Lung (tissue), 12 donors: ENCODE measurements around the gene GRAMD1B. TPM values are rescaled to one million over a fixed set of nuclear protein-coding genes. Genes with fewer than 3 reads are reported as not detected.

Experiments used
- ATAC-seq: fragments of 200-7000 bp; cut with Tn5 transposase; one replicate; pipeline ENCODE4 v1.9.1; 2020; ENCODE audit warnings: moderate number of reproducible peaks; ENCODE audit not compliant: insufficient read depth, low FRiP score
- DNase-seq, 3 donors: peaks; one replicate each; pipeline ENCODE4 v3.0.0-alpha.2; 2013 to 2017
- H3K27ac ChIP-seq, 2 donors: one replicate each; pipeline ENCODE4 v1.5.1; 2013; ENCODE audit warnings: mild to moderate bottlenecking in 2 of 2, moderate library complexity in 2 of 2, control low read depth in 1 of 2, inconsistent platforms in 1 of 2, low read depth in 1 of 2, low read length in 1 of 2
- H3K27me3 ChIP-seq, 3 donors: one replicate each; pipeline ENCODE4 v1.5.1; 2013; ENCODE audit warnings: low read length in 2 of 3; ENCODE audit not compliant: control insufficient read depth in 3 of 3, insufficient read depth in 3 of 3
- H3K36me3 ChIP-seq, 4 donors: one replicate each; pipeline ENCODE4 v1.5.1; 2013; ENCODE audit warnings: low read length in 4 of 4, mild to moderate bottlenecking in 1 of 4, moderate library complexity in 1 of 4; ENCODE audit not compliant: control insufficient read depth in 4 of 4, insufficient read depth in 4 of 4
- H3K4me1 ChIP-seq, 5 donors: one replicate each; pipeline ENCODE4 v1.5.1; 2013; ENCODE audit warnings: low read length in 5 of 5, mild to moderate bottlenecking in 2 of 5, moderate library complexity in 1 of 5; ENCODE audit not compliant: control insufficient read depth in 5 of 5, insufficient read depth in 5 of 5
- H3K4me3 ChIP-seq: one replicate; pipeline ENCODE4 v1.5.1; 2013; ENCODE audit warnings: mild to moderate bottlenecking, control low read depth, moderate library complexity
- H3K9ac ChIP-seq, 2 donors: one replicate each; pipeline ENCODE4 v1.5.1; 2013; ENCODE audit warnings: low read length in 2 of 2, control low read depth in 1 of 2; ENCODE audit not compliant: insufficient read depth in 1 of 2
- H3K9me3 ChIP-seq, 4 donors: one replicate each; pipeline ENCODE4 v1.5.1; 2013; ENCODE audit warnings: low read length in 3 of 4, mild to moderate bottlenecking in 1 of 4, moderate library complexity in 1 of 4; ENCODE audit not compliant: control insufficient read depth in 4 of 4, insufficient read depth in 3 of 4
- CTCF ChIP-seq: IDR thresholded peaks from 2 replicates; pipeline ENCODE4 v1.5.1; 2012; ENCODE audit warnings: mild to moderate bottlenecking; ENCODE audit errors: control extremely low read depth, extremely low read depth
- WGBS, 2 donors: extraction: QIAGEN DNeasy Blood & Tissue Kit; methylation state at CpG; one replicate each; pipeline ENCODE4 v1.1.7; 2013; 5-methylcytosine and 5-hydroxymethylcytosine counted together
- polyA plus RNA-seq, 2 donors: library from polyadenylated mRNA; stranded (reverse); fragments of 200-250 nt; gene quantifications; one replicate each; pipeline ENCODE4 v1.2.1, GENCODE V29; 2013
- total RNA-seq, 2 donors: library from RNA; depleted of rRNA in 1 of 2; stranded (reverse); fragments of >200 nt in 1 of 2; gene quantifications; one replicate each; pipeline ENCODE4 v1.2.1, GENCODE V29; 2014 to 2021
- donor health status: control.
- donor health status: control.
- donor health status: Bipolar disorder and iron deficiency.
- donor health status: healthy.
- donor health status: DM: yes; HTN: yes; CAD: no.

Gene GRAMD1B
- total and polyA plus RNA-seq, 4 donors: 1.4 to 6.0 (median 3.3) TPM

- Histone ChIP-seq H3K36me3 (no peaks in the 10 kb centered on the region), H3K9me3 (no peaks in the 10 kb centered on the region), H3K27me3 (no peaks in the 10 kb centered on the region), H3K9ac (no peak overlapping the region), H3K4me3 (no peak overlapping the region), H3K4me1 (peaks cover 0 to 4% (median 0%) of the 10 kb centered on the region in 5 donors), H3K27ac (no peak overlapping the region)
- no peak for DNase-seq
- ATAC-seq: no peak
- TF ChIP-seq CTCF: no peak
- WGBS, 2 donors: 63 to 79% methylated on average over 11 of the region's 11 CpGs
Observed at GRCh38 chr11:123480882-123481281, 50.8 kb downstream of the GRAMD1B start.

GRCh38 chr11:123481640-123482039 is 51.6 kb downstream of the GRAMD1B start:
- H3K27ac ChIP-seq: no peak overlapping the region
- H3K9ac ChIP-seq: no peak overlapping the region
- H3K4me1 ChIP-seq: peaks cover 0 to 4% (median 0%) of the 10 kb centered on the region in 5 donors
- H3K4me3 ChIP-seq: no peak overlapping the region
- no peaks in the 10 kb centered on the region for H3K27me3 ChIP-seq
- no peak for TF ChIP-seq CTCF
- no peak for DNase-seq
- no peak for ATAC-seq
- H3K9me3 ChIP-seq: no peaks in the 10 kb centered on the region
- no peaks in the 10 kb centered on the region for H3K36me3 ChIP-seq
- 22 to 50% methylated on average over 3 of the region's 3 CpGs for WGBS, 2 donors

DNA sequence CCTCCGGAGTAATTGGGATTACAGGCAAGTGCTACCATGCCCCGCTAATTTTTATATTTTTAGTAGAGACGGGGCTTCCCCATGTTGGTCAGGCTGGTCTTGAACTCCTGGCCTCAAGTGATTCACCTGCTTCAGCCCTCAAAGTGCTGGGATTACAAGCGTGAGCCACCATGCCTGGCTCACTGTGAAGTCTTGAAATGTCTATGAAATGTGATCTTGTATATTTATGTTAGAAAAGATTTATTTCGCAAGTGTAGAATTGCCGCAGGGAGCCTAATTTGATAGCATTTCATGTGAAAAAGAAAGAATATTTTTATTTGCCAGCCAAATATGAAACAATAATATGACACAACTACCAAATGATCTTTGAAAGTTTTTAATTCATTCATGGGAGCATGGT is 52.1 kb downstream of the GRAMD1B start:
- peaks cover 0 to 4% (median 0%) of the 10 kb centered on the region in 5 donors for H3K4me1 ChIP-seq
- no peak overlapping the region for H3K9ac ChIP-seq
- no peak for DNase-seq
- H3K4me3 ChIP-seq: no peak overlapping the region
- WGBS, 2 donors: 85 to 90% methylated on average over 6 of the region's 6 CpGs
- H3K27ac ChIP-seq: no peak overlapping the region
- peaks cover 0 to 1% (median 0%) of the 10 kb centered on the region in 4 donors for H3K9me3 ChIP-seq
- no peaks in the 10 kb centered on the region for H3K36me3 ChIP-seq
- TF ChIP-seq CTCF: no peak
- no peaks in the 10 kb centered on the region for H3K27me3 ChIP-seq
- no peak for ATAC-seq

GRCh38 chr11:123483058-123483457 is 53.0 kb downstream of the GRAMD1B start:
- ATAC-seq: no peak
- peaks cover 0 to 3% (median 0%) of the 10 kb centered on the region in 4 donors for H3K9me3 ChIP-seq
- WGBS, 2 donors: 87 to 93% methylated on average over 8 of the region's 8 CpGs
- no peak overlapping the region for H3K27ac ChIP-seq
- no peaks in the 10 kb centered on the region for H3K27me3 ChIP-seq
- peaks cover 0 to 4% (median 0%) of the 10 kb centered on the region in 5 donors for H3K4me1 ChIP-seq
- TF ChIP-seq CTCF: no peak
- H3K9ac ChIP-seq: no peak overlapping the region
- DNase-seq: no peak
- no peak overlapping the region for H3K4me3 ChIP-seq
- H3K36me3 ChIP-seq: no peaks in the 10 kb centered on the region
